ENCODE measurements around the gene GPC6.

The GPC6 gene

DNA sequence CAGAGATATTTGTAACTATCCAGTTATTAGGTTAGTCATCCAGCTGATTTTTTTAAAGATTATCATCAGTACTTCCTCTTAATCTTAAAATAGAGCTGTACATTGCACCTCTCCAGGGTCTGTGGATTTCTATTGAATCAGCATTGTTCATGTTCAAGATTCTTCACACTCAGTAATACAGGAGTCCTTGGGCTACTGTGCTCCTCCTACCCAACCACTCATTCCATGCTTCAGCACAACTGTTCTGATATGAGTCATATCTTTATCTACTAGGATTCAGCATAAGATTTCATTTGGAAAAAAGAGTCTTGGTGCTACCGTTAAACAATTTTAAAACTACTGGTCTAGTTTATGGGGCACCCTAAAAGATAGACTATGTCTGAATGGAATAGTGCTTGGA lies 895.1 kb downstream of the GPC6 start:
- no peak for DNase-seq (ENCODE audit: low read depth)
- H3K4me3 ChIP-seq (ENCODE audit: low read length): no peak overlapping the region
- TF ChIP-seq CTCF (conservative IDR thresholded peaks at IDR 0.05; ENCODE audit: low read depth, low read length): no peak

- no peak overlapping the region for H3K4me3 ChIP-seq (ENCODE audit: low read length)
- TF ChIP-seq CTCF (conservative IDR thresholded peaks at IDR 0.05; ENCODE audit: low read depth, low read length): no peak
- no peak for DNase-seq (ENCODE audit: low read depth)
Observed at GRCh38 chr13:94122300-94122915, 895.8 kb downstream of the GPC6 start.

DNA sequence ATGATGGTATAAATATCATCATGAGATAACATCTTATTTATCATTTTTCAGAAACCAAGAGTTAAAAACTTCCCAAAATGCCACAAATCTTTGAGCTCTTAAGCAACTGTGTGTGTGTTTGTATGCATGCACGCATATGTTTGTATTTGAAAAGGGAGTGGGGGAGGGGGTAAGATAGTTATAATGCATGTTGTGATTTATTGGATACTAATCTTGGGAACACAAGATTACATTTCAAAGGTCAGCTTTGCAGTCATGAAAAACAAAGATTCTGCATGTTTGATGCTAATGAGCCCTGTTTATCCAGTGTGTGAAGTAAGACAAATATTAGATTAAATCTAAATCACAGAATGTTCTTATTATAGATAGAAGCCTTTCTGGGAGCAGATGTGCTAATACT lies 897.0 kb downstream of the GPC6 start:
- DNase-seq (ENCODE audit: low read depth): no peak
- no peak overlapping the region for H3K4me3 ChIP-seq (ENCODE audit: low read length)
- TF ChIP-seq CTCF (conservative IDR thresholded peaks at IDR 0.05; ENCODE audit: low read depth, low read length): no peak

GRCh38 chr13:94128430-94128829 lies 901.8 kb downstream of the GPC6 start:
- H3K4me3 ChIP-seq (ENCODE audit: low read length): no peak overlapping the region
- no peak for TF ChIP-seq CTCF (conservative IDR thresholded peaks at IDR 0.05; ENCODE audit: low read depth, low read length)
- DNase-seq (ENCODE audit: low read depth): no peak

- no peak overlapping the region for H3K4me3 ChIP-seq (ENCODE audit: low read length)
- no peak for DNase-seq (ENCODE audit: low read depth)
- no peak for TF ChIP-seq CTCF (conservative IDR thresholded peaks at IDR 0.05; ENCODE audit: low read depth, low read length)
Observed at GRCh38 chr13:94129490-94129894, 902.9 kb downstream of the GPC6 start.

GRCh38 chr13:94138831-94139230 lies 912.2 kb downstream of the GPC6 start:
- DNase-seq (ENCODE audit: low read depth): no peak
- H3K4me3 ChIP-seq (ENCODE audit: low read length): no peak overlapping the region
- no peak for TF ChIP-seq CTCF (conservative IDR thresholded peaks at IDR 0.05; ENCODE audit: low read depth, low read length)

GRCh38 chr13:94139393-94139995 lies 912.9 kb downstream of the GPC6 start:
- TF ChIP-seq CTCF (conservative IDR thresholded peaks at IDR 0.05; ENCODE audit: low read depth, low read length): no peak
- DNase-seq (ENCODE audit: low read depth): no peak
- no peak overlapping the region for H3K4me3 ChIP-seq (ENCODE audit: low read length)
